SK-N-SH (cell line): ENCODE data around the gene PEPD. TPM values are rescaled to one million over a fixed set of nuclear protein-coding genes. Genes with fewer than 3 reads are reported as not detected.

ENCODE experiments used
- CTCF ChIA-PET: fragments of 300-600, 350-600 bp; formaldehyde crosslinking; extraction: SDS; loops from one replicate; lab custom pipeline; 2021; lab: Yijun Ruan, JAX
- POLR2A ChIA-PET: fragments of 350-600 bp; sonication (Branson Sonifier 250); formaldehyde crosslinking; extraction: SDS; loops from one replicate; lab custom pipeline; 2020; ENCODE audit warnings: antibody characterized with exemption, inconsistent platforms; lab: Yijun Ruan, JAX
- DNase-seq: peaks from one replicate; pipeline ENCODE4 v3.0.0; 2012
- H2AFZ ChIP-seq: fragments of 200-600 bp; sonication (generic); 2 replicates; pipeline ENCODE4 v1.8.1; 2016; ENCODE audit warnings: antibody characterized with exemption, mild to moderate bottlenecking, low read depth
- H3F3A ChIP-seq: fragments of 200-600 bp; sonication (generic); replicated peaks from 2 replicates; pipeline ENCODE3; 2016; ENCODE audit warnings: antibody characterized with exemption, mild to moderate bottlenecking; ENCODE audit not compliant: insufficient read depth
- H3K27ac ChIP-seq, 2 experiments: fragments of 200-500 bp in 1 of 2; fragments of 200-600 bp in 1 of 2; sonication (Bioruptor generic) in 1 of 2; sonication (generic), shearing (Covaris generic) in 1 of 2; 2 replicates each; pipeline versions ENCODE4 v1.5.1 to v1.6.1; 2014 to 2016; ENCODE audit warnings: low read depth in 2 of 2, inconsistent platforms in 1 of 2, low read length in 1 of 2, mild to moderate bottlenecking in 1 of 2, mixed read lengths in 1 of 2
- H3K27me3 ChIP-seq: fragments of 200-600 bp; sonication (generic), shearing (Covaris generic); 2 replicates; pipeline ENCODE4 v1.6.1; 2016; ENCODE audit warnings: mixed run types; ENCODE audit not compliant: insufficient read depth
- H3K36me3 ChIP-seq, 2 experiments: fragments of 200-500 bp in 1 of 2; fragments of 200-600 bp in 1 of 2; sonication (Bioruptor generic) in 1 of 2; sonication (generic) in 1 of 2; replicated peaks in 1 of 2; 2 replicates each; pipeline versions ENCODE3 to v1.5.1; 2014 to 2016; ENCODE audit warnings: low read length in 1 of 2, mild to moderate bottlenecking in 1 of 2; ENCODE audit not compliant: insufficient read depth in 2 of 2, control insufficient read depth in 1 of 2
- H3K4me1 ChIP-seq, 2 experiments: fragments of 200-500 bp in 1 of 2; fragments of 200-600 bp in 1 of 2; sonication (Bioruptor generic) in 1 of 2; sonication (generic), shearing (Covaris generic) in 1 of 2; 2 replicates each; pipeline versions ENCODE4 v1.5.1 to v1.6.1; 2014 to 2016; ENCODE audit warnings: low read depth in 1 of 2, low read length in 1 of 2, mixed run types in 1 of 2; ENCODE audit not compliant: insufficient read depth in 2 of 2, control insufficient read depth in 1 of 2
- H3K4me2 ChIP-seq: fragments of 200-600 bp; sonication (generic), shearing (Covaris generic); 2 replicates; pipeline ENCODE4 v1.6.1; 2017; ENCODE audit warnings: mixed run types
- H3K4me3 ChIP-seq, 2 experiments: fragments of 200-500 bp in 1 of 2; fragments of 200-600 bp in 1 of 2; sonication (Bioruptor generic) in 1 of 2; sonication (generic), shearing (Covaris generic) in 1 of 2; 2 replicates each; pipeline versions ENCODE4 v1.5.1 to v1.8.1; 2014 to 2016; ENCODE audit warnings: low read depth in 2 of 2, inconsistent platforms in 1 of 2, low read length in 1 of 2, mild to moderate bottlenecking in 1 of 2, mixed read lengths in 1 of 2, moderate library complexity in 1 of 2
- H3K79me2 ChIP-seq: fragments of 200-600 bp; sonication (generic); 2 replicates; pipeline ENCODE4 v1.8.1; 2017; ENCODE audit warnings: mild to moderate bottlenecking; ENCODE audit not compliant: insufficient read depth
- H3K9ac ChIP-seq: fragments of 200-600 bp; sonication (generic); 2 replicates; pipeline ENCODE4 v1.6.1; 2017; ENCODE audit warnings: mixed run types
- H3K9me2 ChIP-seq: fragments of 200-600 bp; sonication (generic); 2 replicates; pipeline ENCODE4 v1.6.1; 2017; ENCODE audit warnings: mixed run types
- H3K9me3 ChIP-seq: fragments of 200-600 bp; sonication (generic); 2 replicates; pipeline ENCODE4 v1.6.1; 2017; ENCODE audit warnings: mixed run types, mild to moderate bottlenecking, moderate library complexity
- H4K20me1 ChIP-seq: fragments of 200-600 bp; sonication (generic); 2 replicates; pipeline ENCODE4 v1.6.1; 2017; ENCODE audit warnings: mild to moderate bottlenecking, mixed run types; ENCODE audit not compliant: insufficient read depth
- ELF1 ChIP-seq: IDR thresholded peaks from 2 replicates; pipeline ENCODE4 v1.4.0; 2012
- EP300 ChIP-seq, 2 experiments: IDR thresholded peaks; 2 replicates each; pipeline versions ENCODE4 v1.4.0 to v1.6.1; 2012; ENCODE audit warnings: borderline replicate concordance in 1 of 2, low read depth in 1 of 2, low read length in 1 of 2
- EZH2phosphoT487 ChIP-seq: fragments of 200-600 bp; sonication (generic); IDR thresholded peaks from 2 replicates; pipeline ENCODE4 v1.6.1; 2017; ENCODE audit warnings: low read depth, mixed run types, mild to moderate bottlenecking, antibody characterized with exemption, moderate library complexity, borderline replicate concordance
- FOSL2 ChIP-seq: IDR thresholded peaks from 2 replicates; pipeline ENCODE4 v1.4.0; 2012; ENCODE audit warnings: low read depth, mild to moderate bottlenecking, moderate library complexity, borderline replicate concordance
- FOXM1 ChIP-seq: IDR thresholded peaks from 2 replicates; pipeline ENCODE4 v1.4.0; 2012; ENCODE audit warnings: low read depth, mild to moderate bottlenecking
- JUND ChIP-seq: IDR thresholded peaks from 2 replicates; pipeline ENCODE4 v1.4.0; 2012
- MXI1 ChIP-seq: IDR thresholded peaks from 2 replicates; pipeline ENCODE4 v1.6.1; 2012; ENCODE audit warnings: mild to moderate bottlenecking, low read depth, low read length, improper control_type of control experiment
- NFIC ChIP-seq: IDR thresholded peaks from 2 replicates; pipeline ENCODE4 v1.4.0; 2012; ENCODE audit warnings: borderline replicate concordance
- RAD21 ChIP-seq: IDR thresholded peaks from 2 replicates; pipeline ENCODE4 v1.6.1; 2012; ENCODE audit warnings: mild to moderate bottlenecking, low read length
- RCOR1 ChIP-seq: fragments of 150-350 bp; IDR thresholded peaks from 2 replicates; pipeline ENCODE4 v1.6.1; 2017; ENCODE audit warnings: antibody characterized with exemption, low read length
- RXRA ChIP-seq: IDR thresholded peaks from 2 replicates; pipeline ENCODE4 v1.4.0; 2012; ENCODE audit warnings: low read depth, mild to moderate bottlenecking, borderline replicate concordance
- SIN3A ChIP-seq: IDR thresholded peaks from 2 replicates; pipeline ENCODE4 v1.6.1; 2012; ENCODE audit warnings: low read depth, mild to moderate bottlenecking, low read length, moderate library complexity, borderline replicate concordance
- TAF1 ChIP-seq: IDR thresholded peaks from 2 replicates; pipeline ENCODE4 v1.6.1; 2012; ENCODE audit warnings: low read depth, mild to moderate bottlenecking, low read length, moderate library complexity, borderline replicate concordance
- TCF12 ChIP-seq: IDR thresholded peaks from 2 replicates; pipeline ENCODE4 v1.4.0; 2012
- TEAD4 ChIP-seq: IDR thresholded peaks from 2 replicates; pipeline ENCODE4 v1.4.0; 2012; ENCODE audit warnings: mild to moderate bottlenecking, borderline replicate concordance; ENCODE audit not compliant: insufficient read depth
- YY1 ChIP-seq: IDR thresholded peaks from 2 replicates; pipeline ENCODE4 v1.4.0; 2012; ENCODE audit warnings: low read depth, mild to moderate bottlenecking
- WGBS: methylation state at CpG from one replicate; pipeline ENCODE4 v1.1.6; 2017; ENCODE audit warnings: low lambda C conversion rate; 5-methylcytosine and 5-hydroxymethylcytosine counted together
- polyA plus RNA-seq, 3 experiments: library from polyadenylated mRNA; depleted of rRNA; stranded (reverse); fragments of >200 nt; gene quantifications; 2 replicates each; pipeline ENCODE4 v1.2.3, GENCODE V29; 2012
- TF ChIP-seq, protein P1 (sequence below): fragments of 150-350 bp; IDR thresholded peaks from 2 replicates; pipeline ENCODE4 v1.6.1; 2017; ENCODE audit warnings: antibody characterized with exemption, low read length, low read depth, borderline replicate concordance
- TF ChIP-seq, protein P2 (sequence below): IDR thresholded peaks from 2 replicates; pipeline ENCODE4 v1.6.1; 2012; ENCODE audit warnings: mild to moderate bottlenecking, low read depth, low read length, moderate library complexity
- TF ChIP-seq, protein P3 (sequence below): IDR thresholded peaks from 2 replicates; pipeline ENCODE4 v1.4.0; 2012; ENCODE audit warnings: low read depth, borderline replicate concordance

PEPD gene
- polyA plus RNA-seq, 1 of the 3 experiments (the other 2 are of a cell fraction), result 88.9 TPM

DNA sequence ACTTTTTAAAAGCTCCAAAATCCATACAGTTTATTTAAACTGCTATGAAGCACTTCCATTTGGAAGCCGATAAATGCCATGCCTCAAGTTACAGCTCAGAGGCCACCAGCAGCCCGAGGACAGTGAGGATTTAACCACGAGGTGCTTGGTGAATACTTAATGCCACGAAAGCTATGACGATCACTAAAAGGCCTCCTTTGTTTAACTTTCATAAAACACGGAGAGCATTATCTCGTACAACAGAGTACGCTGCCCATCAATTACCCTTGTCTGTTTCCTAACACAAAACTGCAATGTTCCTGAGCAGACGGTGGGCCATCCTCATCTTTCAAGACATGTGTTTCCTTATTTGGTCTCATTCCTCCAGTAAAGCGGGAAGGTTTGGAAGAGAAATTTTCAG, 58.4 kb downstream of the PEPD start:
- no peak overlapping the region for H3K4me3 ChIP-seq
- TF ChIP-seq MXI1 (no peak), FOSL2 (no peak), RXRA (no peak), TCF12 (no peak), JUND (no peak), TAF1 (no peak), NFIC (no peak), RAD21 (no peak), SIN3A (no peak)
- TF ChIP-seq, protein P1, sequence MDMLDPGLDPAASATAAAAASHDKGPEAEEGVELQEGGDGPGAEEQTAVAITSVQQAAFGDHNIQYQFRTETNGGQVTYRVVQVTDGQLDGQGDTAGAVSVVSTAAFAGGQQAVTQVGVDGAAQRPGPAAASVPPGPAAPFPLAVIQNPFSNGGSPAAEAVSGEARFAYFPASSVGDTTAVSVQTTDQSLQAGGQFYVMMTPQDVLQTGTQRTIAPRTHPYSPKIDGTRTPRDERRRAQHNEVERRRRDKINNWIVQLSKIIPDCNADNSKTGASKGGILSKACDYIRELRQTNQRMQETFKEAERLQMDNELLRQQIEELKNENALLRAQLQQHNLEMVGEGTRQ, result no peak
- H3K9me3 ChIP-seq, result no peaks in the 10 kb centered on the region
- no peaks in the 10 kb centered on the region for H3K27me3 ChIP-seq
- no peak for DNase-seq
- 84% methylated on average over 10 of the region's 10 CpGs for WGBS
- no peak overlapping the region for H2AFZ ChIP-seq
- no peaks in the 10 kb centered on the region for H4K20me1 ChIP-seq
- POLR2A ChIA-PET, result no interaction called here
- no peaks in the 10 kb centered on the region for H3K9me2 ChIP-seq
- no peak overlapping the region for H3K4me2 ChIP-seq
- no peak overlapping the region for H3K27ac ChIP-seq
- peaks cover 0 to 11% of the 10 kb centered on the region in 2 experiments for H3K36me3 ChIP-seq
- CTCF ChIA-PET, result interaction anchor here (0.8 to 1.1 kb wide), 4 partner anchors 11 to 57 kb away, joined by 3 to 4 read pairs (median 3); no protein-coding TSS in a partner anchor
- H3K79me2 ChIP-seq, result no peaks in the 10 kb centered on the region
- no peaks in the 10 kb centered on the region for H3F3A ChIP-seq
- no peak overlapping the region for H3K9ac ChIP-seq
- no peaks in the 10 kb centered on the region for H3K4me1 ChIP-seq

DNA sequence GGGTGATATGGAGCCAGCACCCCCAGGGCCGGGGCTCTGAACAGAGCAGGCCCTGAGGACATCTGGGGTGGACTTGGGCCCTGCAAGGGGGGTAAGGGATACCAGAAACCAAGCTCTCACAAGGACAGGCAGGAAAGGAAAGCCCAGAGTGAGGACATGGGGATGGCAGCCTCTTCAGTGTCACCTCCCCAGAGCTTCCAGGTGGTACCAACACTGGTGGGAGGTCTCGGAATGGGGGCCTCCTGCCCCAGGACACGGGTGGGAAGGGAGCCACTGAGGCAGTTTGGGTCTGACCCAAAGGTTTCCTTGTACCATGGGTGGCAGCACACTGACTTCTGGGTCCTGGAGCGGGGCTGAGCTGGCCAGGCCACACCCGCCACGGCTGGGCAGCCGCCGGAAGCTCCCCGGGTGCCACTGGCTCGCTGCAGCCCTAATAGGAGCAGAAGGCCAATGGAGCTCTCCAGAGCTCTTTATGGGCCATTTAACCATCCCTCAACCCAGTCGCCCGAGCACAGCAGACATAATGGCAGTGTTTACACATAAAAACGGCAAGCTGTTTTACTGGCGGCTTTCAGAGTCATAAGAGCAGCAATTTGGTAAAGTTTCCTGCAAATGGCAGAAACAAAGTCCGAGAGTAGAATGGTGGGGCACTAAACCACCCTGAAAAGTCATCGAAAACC, 59.3 kb downstream of the PEPD start:
- DNase-seq, result no peak
- Histone ChIP-seq H3K9me3 (no peaks in the 10 kb centered on the region), H4K20me1 (no peaks in the 10 kb centered on the region), H3K27ac (no peak overlapping the region), H3K27me3 (no peaks in the 10 kb centered on the region), H3K9me2 (no peaks in the 10 kb centered on the region), H3K4me1 (no peaks in the 10 kb centered on the region), H3K9ac (no peak overlapping the region), H3F3A (no peaks in the 10 kb centered on the region), H3K4me2 (no peak overlapping the region), H3K79me2 (no peaks in the 10 kb centered on the region), H2AFZ (no peak overlapping the region), H3K4me3 (no peak overlapping the region), H3K36me3 (peaks cover 0 to 11% of the 10 kb centered on the region in 2 experiments)
- POLR2A ChIA-PET, result interaction anchor here (0.6 kb wide), 1 partner anchor 20 kb away, joined by 3 read pairs; no protein-coding TSS in a partner anchor
- TF ChIP-seq, protein P2, sequence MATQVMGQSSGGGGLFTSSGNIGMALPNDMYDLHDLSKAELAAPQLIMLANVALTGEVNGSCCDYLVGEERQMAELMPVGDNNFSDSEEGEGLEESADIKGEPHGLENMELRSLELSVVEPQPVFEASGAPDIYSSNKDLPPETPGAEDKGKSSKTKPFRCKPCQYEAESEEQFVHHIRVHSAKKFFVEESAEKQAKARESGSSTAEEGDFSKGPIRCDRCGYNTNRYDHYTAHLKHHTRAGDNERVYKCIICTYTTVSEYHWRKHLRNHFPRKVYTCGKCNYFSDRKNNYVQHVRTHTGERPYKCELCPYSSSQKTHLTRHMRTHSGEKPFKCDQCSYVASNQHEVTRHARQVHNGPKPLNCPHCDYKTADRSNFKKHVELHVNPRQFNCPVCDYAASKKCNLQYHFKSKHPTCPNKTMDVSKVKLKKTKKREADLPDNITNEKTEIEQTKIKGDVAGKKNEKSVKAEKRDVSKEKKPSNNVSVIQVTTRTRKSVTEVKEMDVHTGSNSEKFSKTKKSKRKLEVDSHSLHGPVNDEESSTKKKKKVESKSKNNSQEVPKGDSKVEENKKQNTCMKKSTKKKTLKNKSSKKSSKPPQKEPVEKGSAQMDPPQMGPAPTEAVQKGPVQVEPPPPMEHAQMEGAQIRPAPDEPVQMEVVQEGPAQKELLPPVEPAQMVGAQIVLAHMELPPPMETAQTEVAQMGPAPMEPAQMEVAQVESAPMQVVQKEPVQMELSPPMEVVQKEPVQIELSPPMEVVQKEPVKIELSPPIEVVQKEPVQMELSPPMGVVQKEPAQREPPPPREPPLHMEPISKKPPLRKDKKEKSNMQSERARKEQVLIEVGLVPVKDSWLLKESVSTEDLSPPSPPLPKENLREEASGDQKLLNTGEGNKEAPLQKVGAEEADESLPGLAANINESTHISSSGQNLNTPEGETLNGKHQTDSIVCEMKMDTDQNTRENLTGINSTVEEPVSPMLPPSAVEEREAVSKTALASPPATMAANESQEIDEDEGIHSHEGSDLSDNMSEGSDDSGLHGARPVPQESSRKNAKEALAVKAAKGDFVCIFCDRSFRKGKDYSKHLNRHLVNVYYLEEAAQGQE, result no peak
- TF ChIP-seq TEAD4 (no peak), ELF1 (no peak), TAF1 (no peak), FOXM1 (no peak), NFIC (no peak), SIN3A (no peak), EZH2phosphoT487 (no peak), YY1 (no peak), EP300 (IDR thresholded peaks at IDR 0.05; ENCODE audit: borderline replicate concordance in 1 of 2, low read depth in 1 of 2, low read length in 1 of 2) (no peak), RCOR1 (no peak)
- TF ChIP-seq, protein P3, sequence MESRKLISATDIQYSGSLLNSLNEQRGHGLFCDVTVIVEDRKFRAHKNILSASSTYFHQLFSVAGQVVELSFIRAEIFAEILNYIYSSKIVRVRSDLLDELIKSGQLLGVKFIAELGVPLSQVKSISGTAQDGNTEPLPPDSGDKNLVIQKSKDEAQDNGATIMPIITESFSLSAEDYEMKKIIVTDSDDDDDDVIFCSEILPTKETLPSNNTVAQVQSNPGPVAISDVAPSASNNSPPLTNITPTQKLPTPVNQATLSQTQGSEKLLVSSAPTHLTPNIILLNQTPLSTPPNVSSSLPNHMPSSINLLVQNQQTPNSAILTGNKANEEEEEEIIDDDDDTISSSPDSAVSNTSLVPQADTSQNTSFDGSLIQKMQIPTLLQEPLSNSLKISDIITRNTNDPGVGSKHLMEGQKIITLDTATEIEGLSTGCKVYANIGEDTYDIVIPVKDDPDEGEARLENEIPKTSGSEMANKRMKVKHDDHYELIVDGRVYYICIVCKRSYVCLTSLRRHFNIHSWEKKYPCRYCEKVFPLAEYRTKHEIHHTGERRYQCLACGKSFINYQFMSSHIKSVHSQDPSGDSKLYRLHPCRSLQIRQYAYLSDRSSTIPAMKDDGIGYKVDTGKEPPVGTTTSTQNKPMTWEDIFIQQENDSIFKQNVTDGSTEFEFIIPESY, result no peak
- CTCF ChIA-PET, result interaction anchor here (0.7 kb wide), 1 partner anchor 13 kb away, joined by 3 read pairs; no protein-coding TSS in a partner anchor
- 95% methylated on average over 6 of the region's 16 CpGs for WGBS
